ENCODE measurements around the gene CXCL10.
"Not testable (repeated sequence)": the region's sequence is repeated elsewhere in the genome, so short reads cannot be mapped to it uniquely, and the experiment has no call there.

The CXCL10 gene

GRCh38 chr4:76028350-76028765 lies 5.1 kb upstream of the CXCL10 start:
- no peak for DNase-seq (ENCODE audit: low read depth, low spot score)

- no peak for DNase-seq (ENCODE audit: low read depth, low spot score)
Observed at GRCh38 chr4:76024065-76024464, 768 bp upstream of the CXCL10 start.

GRCh38 chr4:76022677-76023076 lies 620 bp downstream of the CXCL10 start:
- DNase-seq (ENCODE audit: low read depth, low spot score) = no peak

GRCh38 chr4:76022031-76022430 lies 1.3 kb downstream of the CXCL10 start:
- DNase-seq (ENCODE audit: low read depth, low spot score) = no peak

GRCh38 chr4:76017056-76017686 lies 6.1 kb downstream of the CXCL10 start:
- DNase-seq (ENCODE audit: low read depth, low spot score) = no peak

DNA sequence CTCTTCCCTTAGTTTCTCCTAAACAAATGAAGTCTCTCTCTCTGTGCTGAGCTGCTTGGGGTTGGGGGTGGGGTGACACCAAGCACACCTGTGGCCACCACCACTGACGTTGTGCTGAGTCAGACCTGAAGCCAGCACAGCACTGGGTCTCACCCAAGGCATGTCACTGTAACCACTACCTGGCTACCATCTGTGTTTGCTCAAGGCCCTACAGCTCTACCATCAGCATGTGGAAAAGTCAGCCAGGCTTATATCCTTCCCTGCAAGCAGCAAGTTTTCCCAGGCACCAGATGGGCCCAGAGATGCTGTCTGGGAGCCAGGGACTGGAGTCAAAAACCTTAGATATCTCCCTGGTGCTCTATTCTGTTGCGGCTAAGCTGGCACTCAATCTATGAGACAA lies 6.9 kb downstream of the CXCL10 start:
- DNase-seq (ENCODE audit: low read depth, low spot score) = no peak

DNA sequence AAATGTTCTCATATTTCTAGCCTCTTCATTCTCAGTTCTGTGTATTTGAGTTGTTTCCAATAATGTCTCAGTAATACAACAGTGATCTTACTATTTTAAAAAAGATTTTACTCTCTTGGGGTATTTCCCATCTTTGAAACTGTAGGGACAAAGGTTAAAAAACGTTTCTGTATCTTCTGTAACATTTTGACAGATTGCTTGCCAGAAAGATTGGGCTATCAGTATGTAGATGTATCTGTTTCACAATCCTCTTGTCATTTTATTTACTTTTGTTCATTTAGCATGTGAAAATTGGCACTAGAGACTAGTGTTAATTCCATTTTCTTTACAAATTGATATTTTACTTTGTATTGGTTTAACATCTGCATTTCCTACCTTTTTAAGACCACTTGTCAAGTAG lies 9.8 kb downstream of the CXCL10 start:
- DNase-seq (ENCODE audit: low read depth, low spot score) = no peak

GRCh38 chr4:76012388-76012801 lies 10.9 kb downstream of the CXCL10 start:
- DNase-seq (ENCODE audit: low read depth, low spot score) = no peak

GRCh38 chr4:76011700-76012387 lies 11.5 kb downstream of the CXCL10 start:
- peak; percentile 25 for DNase-seq (ENCODE audit: low read depth, low spot score)

DNA sequence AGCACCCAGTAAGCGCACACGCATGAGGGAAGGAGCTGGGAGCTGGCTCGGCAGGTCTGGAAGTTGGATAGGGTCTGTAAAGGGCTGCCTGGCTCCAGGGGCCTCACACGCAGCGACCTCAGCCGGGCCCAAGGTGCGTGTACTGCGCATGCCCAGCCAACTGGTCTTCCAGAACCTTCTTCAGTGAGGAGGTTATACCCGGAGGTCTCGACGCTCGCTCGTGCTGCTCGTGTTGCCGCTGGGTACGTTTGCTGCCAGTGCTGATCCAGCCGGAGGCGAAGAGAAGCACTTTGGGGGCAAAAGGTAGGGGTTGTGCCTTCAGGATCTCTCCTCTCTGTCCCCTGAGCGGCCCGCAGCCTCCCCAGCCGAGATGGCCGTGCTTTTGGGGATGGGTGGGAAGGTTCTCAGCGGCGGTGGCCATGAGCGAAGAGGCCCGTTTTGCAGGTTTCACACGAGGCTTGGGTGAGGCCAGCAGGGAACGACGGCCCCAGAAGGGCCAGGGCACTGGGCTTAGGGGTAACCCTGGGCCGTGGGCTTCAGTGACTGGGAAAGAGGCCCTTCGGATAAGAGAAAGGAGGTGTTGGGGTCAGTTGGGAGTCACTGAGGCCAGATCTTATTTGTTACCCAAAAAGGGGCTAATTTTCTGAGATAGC lies 12.2 kb downstream of the CXCL10 start:
- no peak for DNase-seq (ENCODE audit: low read depth, low spot score)

DNA sequence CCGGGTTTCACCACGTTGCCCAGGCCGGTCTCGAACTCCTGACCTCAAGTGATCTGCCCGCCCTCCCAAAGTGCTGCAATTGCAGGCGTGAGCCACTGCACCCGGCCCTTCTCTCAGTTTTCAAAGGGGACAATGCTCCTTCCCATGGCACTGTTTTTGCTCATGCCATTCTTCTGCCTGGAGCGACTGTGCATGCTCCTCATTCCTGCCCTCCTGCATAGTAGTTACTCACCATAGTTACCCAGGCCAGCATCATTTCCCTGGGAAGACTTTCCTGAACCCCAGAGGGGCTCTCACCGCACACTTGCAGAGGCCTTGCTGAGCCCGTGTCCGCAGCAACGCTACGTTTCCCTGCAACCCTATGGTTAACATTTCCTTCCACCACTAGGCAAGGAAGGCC lies 12.7 kb downstream of the CXCL10 start:
- DNase-seq (ENCODE audit: low read depth, low spot score) = no peak

- no peak for DNase-seq (ENCODE audit: low read depth, low spot score)
Observed at GRCh38 chr4:76009311-76009710, 14.0 kb downstream of the CXCL10 start.

DNA sequence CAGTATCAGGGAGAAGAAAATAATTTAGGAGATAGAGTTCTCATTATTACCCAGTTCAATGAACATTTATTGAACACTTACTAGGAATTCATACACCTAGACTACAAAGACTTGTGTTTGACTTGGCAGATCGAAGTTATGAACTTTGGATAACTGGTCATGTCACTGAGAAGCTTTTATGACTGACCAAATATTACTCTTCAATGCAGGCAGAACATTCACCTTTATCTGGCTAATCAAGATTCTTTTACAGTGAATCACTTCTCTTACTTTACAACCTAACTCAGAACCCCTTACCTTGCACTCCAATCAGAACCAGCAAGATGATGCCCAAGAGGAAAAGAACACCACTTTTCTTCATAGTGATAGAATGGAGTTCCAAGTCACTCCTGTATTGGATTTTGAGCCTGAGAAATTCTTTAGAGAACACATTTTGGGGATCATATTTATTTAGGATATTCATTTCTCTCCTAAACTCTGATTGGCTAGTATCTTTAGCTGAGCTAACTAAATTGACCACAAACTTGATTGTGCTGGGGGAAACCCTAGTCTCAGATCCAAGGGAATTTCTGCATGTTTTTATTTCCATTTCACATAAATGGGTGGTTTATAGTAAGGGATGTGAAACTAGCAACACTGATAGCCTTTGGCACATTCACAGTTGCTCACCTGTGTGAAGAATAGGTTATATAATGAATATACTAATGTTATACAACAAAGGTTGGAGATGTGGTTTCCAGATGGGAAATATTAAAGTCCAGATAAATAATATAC lies 16.0 kb downstream of the CXCL10 start, which contains the start of gene CXCL9:
CXCL9 (minus strand) TSS at position 421 of the 774 bp plus-strand sequence; CDS start at position 361, 60 bp downstream.
- DNase-seq (ENCODE audit: low read depth, low spot score) = no peak

DNA sequence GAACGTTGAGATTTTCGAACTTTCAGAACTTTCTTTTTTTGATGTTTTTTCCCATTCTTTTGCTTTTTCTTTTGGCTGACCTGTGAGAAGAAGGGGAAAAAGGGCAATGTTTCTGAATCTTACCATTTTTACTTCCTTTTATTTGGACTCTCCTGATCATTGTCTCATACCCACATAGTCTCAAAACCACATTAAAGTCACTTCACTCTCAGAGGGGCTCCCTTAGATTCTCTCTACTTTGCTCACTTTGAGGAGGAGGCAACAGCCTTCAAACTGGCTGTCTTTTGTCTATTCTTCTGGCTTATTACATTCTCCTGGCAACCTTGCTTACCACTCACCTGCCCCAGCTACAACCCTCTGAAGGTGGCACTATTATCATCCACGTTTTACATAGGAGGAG lies 19.7 kb downstream of the CXCL10 start:
- no peak for DNase-seq (ENCODE audit: low read depth, low spot score)

DNA sequence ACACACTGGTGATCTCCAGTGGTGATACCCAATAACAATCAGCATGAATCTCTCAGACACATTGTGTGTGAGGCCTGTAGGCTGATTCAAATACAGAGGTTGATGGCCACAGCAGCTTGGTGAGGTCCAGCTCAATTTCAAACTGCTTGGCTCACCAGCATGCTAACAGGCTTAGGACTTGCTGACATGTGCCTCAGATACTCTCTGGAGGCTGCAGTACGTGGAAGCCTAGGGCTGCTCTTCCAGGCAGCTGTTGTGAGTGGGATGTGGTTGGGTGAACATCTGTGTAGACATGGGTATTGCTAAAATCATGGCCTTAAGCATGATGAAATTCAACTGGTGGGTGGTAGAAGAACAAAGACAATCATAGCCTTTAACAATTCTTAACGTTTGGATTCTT lies 20.3 kb downstream of the CXCL10 start:
- no peak for DNase-seq (ENCODE audit: low read depth, low spot score)

GRCh38 chr4:76002176-76002575 lies 21.1 kb downstream of the CXCL10 start:
- DNase-seq (ENCODE audit: low read depth, low spot score) = no peak

GRCh38 chr4:76001700-76002099 lies 21.6 kb downstream of the CXCL10 start:
- no peak for DNase-seq (ENCODE audit: low read depth, low spot score)

DNA sequence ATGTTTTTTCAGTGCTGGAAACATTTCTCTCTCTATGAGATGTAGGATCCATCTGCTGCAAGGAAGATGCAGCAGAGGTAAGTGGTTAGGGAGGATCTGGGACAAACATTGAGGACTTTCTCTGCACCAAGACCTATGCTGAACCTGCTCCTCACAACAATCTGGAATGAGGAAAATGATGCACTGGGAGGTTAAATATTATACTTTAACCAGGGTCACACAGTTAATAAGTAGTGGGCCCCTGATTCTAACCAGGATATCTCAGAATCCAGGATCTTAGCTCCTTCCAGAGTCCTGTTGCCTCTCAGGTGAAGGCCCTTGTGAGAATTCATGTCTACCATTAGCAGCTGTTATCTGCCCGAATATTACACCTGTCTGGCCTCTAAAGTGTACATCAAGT lies 23.0 kb downstream of the CXCL10 start:
- DNase-seq (ENCODE audit: low read depth, low spot score) = no peak

DNA sequence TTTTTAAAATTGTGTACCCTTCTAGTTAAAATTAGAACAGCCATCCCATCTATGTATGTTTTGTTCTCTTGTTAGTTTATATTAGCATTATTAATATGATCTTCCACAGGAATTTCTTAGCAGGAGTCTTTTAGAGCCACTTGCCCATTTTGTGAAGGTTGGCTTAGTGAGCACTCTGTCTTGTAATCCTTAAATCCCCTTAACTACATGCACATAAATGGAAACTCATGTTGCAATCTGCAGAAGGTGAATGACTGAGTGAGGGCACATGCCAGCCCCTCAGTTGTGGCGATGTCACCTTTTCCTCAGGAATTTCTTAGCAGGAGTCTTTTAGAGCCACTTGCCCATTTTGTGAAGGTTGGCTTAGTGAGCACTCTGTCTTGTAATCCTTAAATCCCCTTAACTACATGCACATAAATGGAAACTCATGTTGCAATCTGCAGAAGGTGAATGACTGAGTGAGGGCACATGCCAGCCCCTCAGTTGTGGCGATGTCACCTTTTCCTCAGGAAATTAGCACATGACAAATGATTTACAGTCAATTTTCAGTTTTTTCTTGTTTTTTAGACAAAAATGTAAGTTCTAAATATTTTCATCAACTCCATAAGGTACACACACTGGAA lies 24.7 kb downstream of the CXCL10 start:
- not testable (repeated sequence) for DNase-seq (ENCODE audit: low read depth, low spot score)

GRCh38 chr4:75997946-75998345 lies 25.4 kb downstream of the CXCL10 start:
- DNase-seq (ENCODE audit: low read depth, low spot score) = no peak

- DNase-seq (ENCODE audit: low read depth, low spot score) = no peak
Observed at GRCh38 chr4:75997081-75997480, 26.2 kb downstream of the CXCL10 start.

DNA sequence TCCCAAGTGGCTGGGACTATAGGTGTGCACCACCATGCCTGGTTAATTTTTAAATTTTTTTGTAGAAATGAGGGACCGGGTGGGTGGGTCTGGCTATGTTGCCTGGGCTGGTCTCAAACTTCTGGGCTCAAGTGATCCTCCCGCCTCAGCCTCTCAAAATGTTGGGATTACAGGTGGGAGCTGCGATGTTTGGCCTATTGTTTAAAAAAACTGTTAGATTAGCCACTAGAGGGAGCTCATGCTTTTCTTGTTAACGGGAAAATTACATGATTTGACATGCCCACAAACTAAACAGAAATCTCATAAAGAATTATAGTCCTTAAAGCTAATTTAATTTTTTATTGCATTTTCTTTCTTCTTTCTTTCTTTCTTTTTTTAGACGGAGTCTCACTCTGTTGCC lies 27.6 kb downstream of the CXCL10 start:
- DNase-seq (ENCODE audit: low read depth, low spot score) = no peak

Data from iPS DF 19.7 (cell line).